ENCODE data around the gene DEFB114.

Gene DEFB114

GRCh38 chr6:49935387-49935786 lies 28.6 kb downstream of the DEFB114 start:
- no peak for DNase-seq (ENCODE audit: low read depth)

- no peak for DNase-seq (ENCODE audit: low read depth)
Measured at GRCh38 chr6:49934770-49935169, 29.2 kb downstream of the DEFB114 start.

GRCh38 chr6:49933526-49933925 lies 30.4 kb downstream of the DEFB114 start:
- DNase-seq (ENCODE audit: low read depth): no peak

DNA sequence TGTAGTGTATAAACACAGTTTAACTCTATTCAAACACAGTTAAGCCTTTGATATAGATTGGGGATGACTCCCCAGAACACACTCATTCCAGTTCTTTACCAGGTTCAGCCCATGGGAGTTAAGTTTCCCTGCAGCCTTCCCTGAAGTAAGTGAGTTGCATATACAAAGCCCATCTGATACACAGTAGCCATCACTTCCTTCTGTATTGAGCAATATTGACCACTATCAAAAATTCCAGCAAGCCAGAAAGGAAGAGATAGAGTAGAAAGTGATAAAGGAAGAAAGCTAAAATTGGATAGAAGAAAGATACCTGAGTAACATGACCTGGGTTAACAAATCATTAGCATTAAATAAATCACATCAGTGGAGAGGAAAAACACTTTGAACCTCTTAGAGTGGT lies 34.6 kb downstream of the DEFB114 start:
- DNase-seq (ENCODE audit: low read depth): no peak

DNA sequence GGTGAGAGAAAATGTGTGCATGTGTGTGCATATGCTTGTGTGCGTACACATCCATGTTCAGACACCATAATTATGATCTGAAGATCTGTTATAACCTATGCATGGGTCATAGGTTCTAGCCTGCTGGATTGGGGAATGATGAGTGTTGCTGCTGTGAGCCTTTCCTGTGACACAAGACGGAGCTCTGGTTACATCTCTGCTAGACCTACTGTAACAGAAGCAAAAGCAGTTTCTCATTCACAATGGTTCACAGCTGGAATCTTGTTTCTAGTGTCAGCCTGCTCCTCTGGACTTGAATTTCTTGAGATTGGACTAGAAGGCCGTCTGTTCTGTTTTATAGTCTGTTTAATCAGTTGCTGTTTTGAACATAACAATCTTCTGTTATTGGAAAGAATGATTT lies 40.1 kb downstream of the DEFB114 start:
- DNase-seq (ENCODE audit: low read depth): no peak

DNA sequence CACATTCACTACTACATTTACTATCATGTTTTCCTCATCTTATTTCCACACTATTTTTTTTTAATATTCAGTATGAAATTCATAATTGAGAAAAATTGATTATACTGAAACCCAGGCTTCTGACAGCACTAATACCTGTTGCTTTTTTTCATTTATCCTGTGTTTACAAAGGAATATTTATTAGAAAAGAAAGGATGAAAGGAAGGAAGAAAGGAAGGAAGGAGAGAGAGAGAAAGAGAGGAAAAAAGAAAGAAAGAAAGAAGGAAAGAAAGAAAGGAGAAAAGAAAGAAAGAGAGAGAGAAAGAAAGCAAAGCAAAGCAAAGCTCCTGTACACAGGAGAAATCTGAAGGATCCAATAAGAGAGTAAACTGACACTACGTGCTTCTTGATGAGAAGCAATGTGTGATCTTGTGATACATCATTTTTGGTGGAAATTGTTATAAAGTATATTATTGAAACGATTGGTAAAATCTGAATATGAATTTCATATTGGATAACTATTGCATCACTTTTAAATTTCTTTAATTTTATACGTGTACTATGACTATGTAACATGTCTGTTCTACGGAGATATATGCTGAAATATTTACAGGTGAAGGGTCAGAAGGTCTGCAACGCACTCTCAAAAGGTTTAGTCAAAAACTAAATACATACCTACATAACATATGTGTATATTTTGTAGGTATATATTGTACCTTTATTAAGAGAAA lies 43.9 kb downstream of the DEFB114 start:
- DNase-seq (ENCODE audit: low read depth): no peak

GRCh38 chr6:49919261-49919660 lies 44.7 kb downstream of the DEFB114 start:
- no peak for DNase-seq (ENCODE audit: low read depth)

DNA sequence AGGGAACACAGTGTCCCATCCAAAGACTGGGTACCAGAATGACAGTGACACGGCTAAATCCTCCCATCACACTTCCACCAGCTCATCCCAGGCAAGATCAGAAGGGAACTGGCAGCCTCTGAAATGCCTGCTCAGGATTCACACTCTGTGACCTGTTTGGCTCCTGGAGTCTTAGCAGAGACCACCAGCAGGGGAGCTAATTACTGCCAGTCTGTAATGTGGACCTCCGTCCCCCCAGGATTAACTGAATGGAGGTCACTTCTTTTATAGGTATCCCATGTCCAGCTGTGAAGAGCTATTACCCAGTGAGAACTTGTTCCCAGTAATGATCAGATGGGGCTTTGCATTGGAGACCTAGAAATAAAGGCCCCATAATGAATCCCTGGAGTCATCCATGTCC lies 45.2 kb downstream of the DEFB114 start:
- DNase-seq (ENCODE audit: low read depth): no peak

DNA sequence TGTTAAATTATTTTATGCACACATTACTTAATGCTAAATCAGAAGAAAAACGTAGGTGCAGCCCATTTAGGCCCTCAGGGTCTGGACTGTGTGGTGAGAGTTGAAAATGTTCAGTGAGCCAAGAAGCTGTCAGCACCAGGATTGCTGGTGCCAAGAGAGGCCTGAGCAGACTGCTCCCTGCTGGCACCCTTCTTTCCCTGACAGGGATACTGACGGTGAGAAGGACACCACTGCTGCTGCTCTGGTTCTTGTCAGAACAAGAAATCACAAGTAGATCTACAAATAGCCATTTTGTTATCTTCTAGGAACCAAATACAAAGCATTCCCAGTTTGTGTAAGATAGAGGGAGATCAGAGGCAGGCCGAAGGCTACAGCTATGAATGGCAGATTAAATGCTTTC lies 48.9 kb downstream of the DEFB114 start:
- no peak for DNase-seq (ENCODE audit: low read depth)

DNA sequence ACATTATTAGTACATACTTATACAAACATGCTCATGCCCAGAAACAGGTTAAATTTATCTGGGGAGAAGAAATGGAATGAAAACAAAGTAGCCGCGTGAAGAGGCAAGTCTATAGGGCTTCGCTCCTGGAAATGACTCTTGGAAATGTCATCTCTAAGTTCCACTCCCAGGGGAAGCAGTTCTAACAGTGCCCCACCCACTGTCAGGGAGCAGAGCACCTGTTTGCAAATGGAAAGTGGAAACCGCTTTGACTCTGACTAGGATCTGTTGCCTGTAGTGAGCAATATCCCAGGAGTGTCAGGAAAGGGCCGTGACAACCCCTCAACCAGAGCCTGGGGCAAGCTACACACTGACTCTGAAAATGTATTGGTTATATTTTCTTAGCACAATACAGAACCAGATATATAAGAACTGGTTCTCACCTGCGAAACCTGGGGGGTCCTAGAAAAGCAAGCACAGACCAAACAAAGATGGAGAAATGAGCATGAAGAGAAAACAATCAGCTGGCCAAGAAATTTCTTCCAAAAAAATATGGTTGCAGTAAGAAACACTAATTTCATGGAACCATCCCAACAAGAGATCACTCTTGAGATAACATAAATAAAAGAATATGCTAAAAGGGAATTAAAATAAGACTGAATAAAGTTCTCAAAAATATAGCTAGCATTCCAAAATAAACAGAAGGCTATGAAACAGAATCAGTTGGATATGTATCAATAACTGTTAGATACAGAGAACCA lies 50.2 kb downstream of the DEFB114 start:
- no peak for DNase-seq (ENCODE audit: low read depth)

DNA sequence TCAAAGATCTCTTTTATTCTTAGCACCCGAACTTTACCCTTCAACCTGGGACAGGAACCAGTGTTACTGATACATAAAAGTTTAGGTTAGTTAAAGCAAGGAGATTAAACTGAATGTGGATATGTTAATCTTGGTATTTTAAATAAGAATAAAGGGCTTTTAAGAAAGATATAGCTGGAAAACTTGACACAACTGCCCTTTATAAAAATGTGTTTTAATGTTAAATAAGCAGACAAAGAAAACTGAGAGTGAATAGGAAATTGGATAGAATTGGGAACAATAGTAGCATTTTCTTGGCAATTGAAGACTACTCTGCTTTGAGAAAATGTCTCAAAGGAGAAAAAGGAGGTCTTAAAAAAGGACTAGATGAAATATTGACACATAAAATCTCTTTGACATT lies 51.8 kb downstream of the DEFB114 start:
- DNase-seq (ENCODE audit: low read depth): no peak

DNA sequence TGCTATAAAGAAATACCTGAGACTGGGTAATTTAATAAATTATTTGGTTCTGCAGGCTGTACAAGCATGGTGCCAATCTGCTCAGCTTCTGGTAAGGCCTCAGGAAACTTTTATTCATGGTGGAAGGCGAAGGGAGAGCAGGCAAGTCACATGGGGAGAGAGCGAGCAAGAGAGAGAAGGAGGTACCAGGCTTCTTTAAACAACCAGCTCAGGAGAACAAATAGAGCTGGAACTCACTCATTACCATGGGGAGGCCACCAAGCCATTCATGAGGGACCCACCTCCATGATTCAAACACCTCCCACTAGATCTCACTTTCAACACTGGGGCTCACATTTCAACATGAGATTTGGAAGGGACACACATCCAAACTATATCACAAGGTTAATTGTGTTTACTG lies 52.7 kb downstream of the DEFB114 start:
- DNase-seq (ENCODE audit: low read depth): no peak

Data from activated T-cell treated with anti-CD3 and anti-CD28 coated beads for 1 hour (primary cell).